ENCODE measurements around the gene PPP1R16B.

GRCh38 chr20:38963745-38964144, 158.2 kb downstream of the PPP1R16B start:
- TF ChIP-seq POLR2AphosphoS5 (IDR thresholded peaks at IDR 0.05; ENCODE audit: low read depth, low read length), result no peak
- TF ChIP-seq PAX5 (IDR thresholded peaks at IDR 0.05; ENCODE audit: insufficient read depth, low read length, severe bottlenecking), result no peak
- no peak for TF ChIP-seq POLR2A (IDR thresholded peaks at IDR 0.05; ENCODE audit: low read depth, low read length)
- no peak for TF ChIP-seq TAF1 (IDR thresholded peaks at IDR 0.05; ENCODE audit: low read depth, low read length)
- no peak for TF ChIP-seq SPI1 (IDR thresholded peaks at IDR 0.05; ENCODE audit: low read depth, low read length)

Measured in GM12891 (cell line).